Medulla oblongata (tissue), 1 donor: Measurements from ENCODE around the gene SHLD1.
"Not testable (repeated sequence)": the region's sequence is repeated elsewhere in the genome, so short reads cannot be mapped to it uniquely, and the experiment has no call there.

Experiments used
- DNase-seq: peaks from one replicate; pipeline ENCODE4 v3.0.0-alpha.2; 2015; ENCODE audit errors: extremely low spot score

SHLD1 gene

DNA sequence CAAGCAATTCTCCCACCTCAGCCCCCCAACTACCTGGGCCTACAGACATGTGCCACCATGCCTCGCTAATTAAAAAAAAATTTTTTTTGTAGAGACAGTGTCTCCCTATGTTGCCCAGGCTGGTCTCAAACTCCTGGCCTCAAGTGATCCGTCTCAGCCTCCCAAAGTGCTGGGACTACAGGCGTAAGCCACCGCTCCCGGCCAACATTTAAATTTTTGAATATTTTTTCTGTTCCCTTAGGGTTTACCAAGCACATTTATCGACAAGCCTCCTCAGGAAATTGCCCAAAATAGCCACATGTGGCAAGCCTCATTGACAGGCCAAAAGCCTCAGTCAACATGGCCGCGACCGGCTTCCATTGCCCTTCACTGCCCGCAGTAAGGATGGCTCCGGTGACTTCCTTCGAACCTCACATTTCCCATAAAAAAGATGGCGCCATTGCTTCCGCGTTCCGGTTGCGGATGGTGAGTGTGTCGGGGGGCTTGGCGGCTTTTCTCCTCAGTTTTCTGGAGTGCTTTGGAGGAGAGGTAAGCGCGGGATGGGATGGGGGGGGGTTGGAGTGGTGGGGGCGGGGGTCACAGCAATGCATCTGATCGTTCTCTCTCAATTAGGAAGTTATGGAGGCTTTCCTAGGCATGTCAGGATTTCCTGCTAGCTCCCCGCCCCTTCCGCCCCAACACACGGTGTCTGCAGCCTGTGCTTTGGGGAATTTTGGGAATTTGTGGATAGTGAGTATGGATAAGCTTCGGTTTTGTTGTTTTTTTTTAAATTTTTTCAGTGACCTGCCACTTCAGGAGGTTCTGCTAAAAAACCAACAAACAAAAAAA lies at the start of gene SHLD1:
TSS of gene SHLD1 (plus strand) at position 450 of the 828 bp plus-strand sequence. CDS start 22,465 bp downstream, outside the sequence.
- DNase-seq = peak; percentile 90

- not testable (repeated sequence) for DNase-seq
Observed at GRCh38 chr20:5702339-5702738, 47.9 kb upstream of the SHLD1 start.

DNA sequence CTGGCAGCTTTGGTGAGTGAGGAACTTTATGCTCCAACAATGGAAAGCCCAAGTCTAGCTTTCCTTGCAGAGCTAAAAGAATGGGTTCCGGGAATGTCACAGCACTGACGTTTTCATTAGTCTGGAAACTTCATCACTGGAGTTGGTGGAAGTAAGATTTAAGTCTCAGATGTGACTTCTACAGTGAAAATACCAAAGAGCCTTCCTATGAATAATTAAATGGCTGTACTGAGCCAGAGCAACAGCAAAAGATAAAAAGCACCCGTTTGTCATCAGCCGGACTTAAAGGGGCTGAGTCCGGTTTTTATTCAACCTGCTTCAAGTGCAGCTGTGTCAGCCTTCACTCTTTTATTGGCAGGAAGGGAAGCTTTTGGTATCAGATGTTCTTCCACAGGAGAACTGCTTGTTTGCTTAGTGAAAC lies 46.5 kb upstream of the SHLD1 start:
- DNase-seq = no peak

DNA sequence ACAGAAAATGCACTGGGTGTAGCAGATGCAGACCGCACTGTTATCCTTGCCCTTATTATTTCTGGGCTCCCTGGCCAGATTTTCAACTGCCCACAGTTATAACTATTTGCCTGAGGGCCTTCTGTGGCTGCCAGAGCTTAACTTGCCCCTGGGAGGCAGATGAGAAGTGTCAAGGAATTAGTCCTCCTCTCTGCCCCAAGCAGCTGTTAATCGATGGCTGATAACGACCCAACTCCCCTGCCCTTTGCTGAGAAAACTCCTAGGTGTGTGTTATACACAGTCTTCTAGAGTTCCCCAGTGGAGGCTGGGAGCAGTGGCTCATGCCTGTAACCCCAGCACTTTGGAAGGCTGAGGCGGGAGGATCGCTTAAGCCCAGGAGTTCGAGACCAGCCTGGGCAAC lies 44.4 kb upstream of the SHLD1 start:
- DNase-seq = no peak

GRCh38 chr20:5706797-5707196 lies 43.4 kb upstream of the SHLD1 start:
- no peak for DNase-seq

DNA sequence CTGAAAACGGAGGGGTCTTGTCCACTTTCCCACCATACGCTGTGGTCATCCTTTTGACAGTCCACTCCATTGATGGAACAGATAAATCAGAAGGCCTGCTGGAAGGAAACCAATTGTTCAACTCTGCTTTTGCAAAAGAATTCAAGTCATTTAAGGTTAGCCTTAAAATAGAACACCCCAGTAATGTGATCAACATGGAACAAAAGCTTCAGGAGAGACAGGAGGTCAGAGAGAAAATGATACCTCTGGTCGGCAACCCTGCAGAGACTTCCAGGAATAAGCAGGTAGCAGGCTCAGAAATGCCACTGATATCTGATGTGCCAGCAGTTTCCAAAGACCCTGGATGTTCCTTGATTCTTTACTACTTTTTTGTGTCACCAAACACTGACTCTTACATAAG lies 39.6 kb upstream of the SHLD1 start:
- DNase-seq = no peak

- no peak for DNase-seq
Observed at GRCh38 chr20:5714261-5715041, 35.8 kb upstream of the SHLD1 start.

- no peak for DNase-seq
Observed at GRCh38 chr20:5715071-5715841, 34.9 kb upstream of the SHLD1 start.

DNA sequence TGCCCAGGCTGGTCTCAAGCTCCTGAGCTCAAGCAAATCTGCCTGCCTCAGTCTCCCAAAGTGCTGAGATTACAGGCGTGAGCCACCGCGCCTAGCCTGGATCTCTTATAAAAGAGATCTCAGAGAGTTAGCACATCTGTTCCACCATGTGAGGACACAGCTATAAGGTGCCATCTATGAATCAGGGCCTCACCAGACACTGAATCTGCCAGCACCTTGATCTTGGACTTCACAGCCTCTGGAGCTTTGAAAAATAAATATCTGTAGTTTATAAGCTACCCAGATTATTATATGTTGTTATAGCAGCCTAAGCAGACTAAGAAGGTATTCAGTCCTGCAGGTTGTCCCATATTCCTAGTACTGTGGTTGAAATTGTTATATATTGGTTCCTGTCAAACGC lies 33.2 kb upstream of the SHLD1 start:
- no peak for DNase-seq

DNA sequence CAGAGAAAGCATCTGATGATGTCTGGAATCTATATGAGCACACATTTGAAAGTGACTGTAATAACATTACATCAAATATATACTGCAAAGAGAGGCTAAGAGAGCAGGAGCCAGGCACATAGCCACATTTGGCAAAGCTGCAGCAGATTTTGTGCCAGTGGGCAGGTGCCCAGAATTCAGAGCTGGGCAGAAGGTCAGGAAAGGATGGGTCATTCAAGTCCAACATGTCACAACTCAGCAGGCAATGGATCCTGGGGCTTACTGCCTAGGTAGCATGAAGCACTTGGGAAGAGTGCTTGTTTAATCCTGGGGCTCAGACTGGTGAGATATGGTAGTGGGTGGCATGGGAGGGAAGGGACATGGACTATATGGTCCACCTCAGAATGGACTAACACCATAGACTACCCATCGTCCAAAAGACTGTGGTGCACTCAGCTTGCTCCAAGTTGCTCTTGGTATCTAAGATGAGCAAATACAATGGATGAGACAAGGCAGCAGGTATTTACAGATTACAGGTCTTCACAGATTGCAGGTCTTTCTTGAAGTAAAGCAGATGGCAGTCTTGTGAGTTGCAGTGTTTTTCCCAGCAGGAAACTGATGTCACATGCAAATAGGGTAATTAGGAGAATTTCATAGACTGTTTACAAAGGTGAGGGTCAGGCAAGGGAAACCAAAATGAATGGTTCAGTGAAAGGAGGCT lies 31.2 kb upstream of the SHLD1 start:
- DNase-seq = peak; percentile 31

- DNase-seq = no peak
Observed at GRCh38 chr20:5719861-5720403, 30.3 kb upstream of the SHLD1 start.

DNA sequence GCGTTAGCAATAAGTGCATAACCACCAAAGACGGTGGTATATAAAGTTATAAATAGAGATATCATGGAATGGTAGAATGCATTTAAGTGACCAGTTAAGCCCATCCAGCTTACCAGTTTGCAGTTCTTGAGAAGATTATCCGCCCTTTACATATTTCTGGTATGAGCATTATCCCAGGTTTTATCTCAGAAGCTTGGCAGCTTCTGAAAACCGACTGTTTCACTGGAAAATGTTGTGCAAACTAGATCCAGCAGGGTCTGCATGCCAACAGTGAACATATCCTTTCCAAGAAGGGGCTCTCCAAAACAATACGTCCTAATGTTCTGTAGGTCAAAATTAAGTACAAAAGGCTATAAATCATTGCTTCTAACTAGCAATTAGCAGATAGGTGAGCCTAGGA lies 29.5 kb upstream of the SHLD1 start:
- DNase-seq = no peak

GRCh38 chr20:5721356-5721755 lies 28.8 kb upstream of the SHLD1 start:
- not testable (repeated sequence) for DNase-seq

GRCh38 chr20:5722927-5723326 lies 27.3 kb upstream of the SHLD1 start:
- DNase-seq = no peak

- DNase-seq = not testable (repeated sequence)
Observed at GRCh38 chr20:5725183-5725463, 25.1 kb upstream of the SHLD1 start.

DNA sequence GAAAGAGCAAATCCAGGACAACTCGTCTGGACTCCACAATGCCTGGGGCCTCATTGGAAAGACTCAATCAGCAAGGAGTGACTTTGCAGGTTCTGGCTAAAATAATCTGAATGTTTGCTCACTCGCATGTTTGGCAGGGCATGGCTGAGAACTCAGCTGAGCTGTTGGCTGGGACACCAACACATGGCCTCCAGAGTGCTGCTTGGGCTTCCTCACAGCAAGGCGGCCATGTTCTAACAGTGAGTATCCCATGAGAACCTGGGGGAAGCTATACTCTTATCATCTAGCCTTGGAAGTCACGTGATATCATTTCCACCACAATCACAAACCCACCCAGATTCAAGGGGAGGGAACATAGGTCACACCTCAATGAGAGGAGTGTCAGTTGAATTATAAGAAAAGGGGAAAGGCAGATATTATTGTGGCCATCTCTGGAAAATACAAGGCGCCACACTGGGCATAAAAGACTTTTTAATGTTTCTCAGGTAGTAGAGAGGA lies 23.1 kb upstream of the SHLD1 start:
- DNase-seq = no peak

- no peak for DNase-seq
Observed at GRCh38 chr20:5729348-5729747, 20.9 kb upstream of the SHLD1 start.

- DNase-seq = no peak
Observed at GRCh38 chr20:5730131-5730530, 20.1 kb upstream of the SHLD1 start.

DNA sequence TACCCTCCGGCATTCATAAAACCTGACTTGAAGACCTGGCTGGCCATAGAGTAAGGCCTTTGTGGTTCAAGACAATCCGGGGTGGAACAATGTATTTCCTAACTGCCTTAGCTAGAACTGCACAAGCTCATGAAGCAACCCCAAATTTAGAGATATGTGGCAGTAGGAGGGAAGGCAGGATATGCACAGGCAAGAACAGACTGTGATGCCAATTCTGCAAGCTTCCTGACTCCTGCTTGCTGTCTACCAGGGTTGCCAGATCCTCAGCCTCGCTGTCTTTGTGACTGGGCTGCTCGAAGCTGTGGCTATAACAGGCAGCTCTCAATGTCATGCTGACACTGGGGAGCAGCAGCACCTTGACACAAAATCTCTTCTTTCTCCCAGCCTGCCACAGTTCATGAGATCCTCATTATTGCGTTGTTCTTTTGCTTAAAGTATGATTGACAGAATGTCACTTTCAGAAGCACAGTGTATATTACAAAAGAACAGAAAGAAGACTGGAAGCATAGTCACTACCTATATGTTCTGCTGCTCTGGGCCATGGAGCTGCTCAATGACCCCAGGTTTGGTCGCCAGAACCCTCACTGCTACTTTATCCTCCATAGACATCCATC lies 18.3 kb upstream of the SHLD1 start:
- DNase-seq = no peak

GRCh38 chr20:5734602-5735001 lies 15.6 kb upstream of the SHLD1 start:
- DNase-seq = no peak
